ENCODE data around the gene MVD. TPM values are rescaled to one million over a fixed set of nuclear protein-coding genes. Genes with fewer than 3 reads are reported as not detected.

Gene MVD
- total and polyA plus RNA-seq, 2 of the 13 experiments (the other 11 are each of a cell fraction or from before 2014, with no cell fraction given) = 28.1 to 187 TPM

DNA sequence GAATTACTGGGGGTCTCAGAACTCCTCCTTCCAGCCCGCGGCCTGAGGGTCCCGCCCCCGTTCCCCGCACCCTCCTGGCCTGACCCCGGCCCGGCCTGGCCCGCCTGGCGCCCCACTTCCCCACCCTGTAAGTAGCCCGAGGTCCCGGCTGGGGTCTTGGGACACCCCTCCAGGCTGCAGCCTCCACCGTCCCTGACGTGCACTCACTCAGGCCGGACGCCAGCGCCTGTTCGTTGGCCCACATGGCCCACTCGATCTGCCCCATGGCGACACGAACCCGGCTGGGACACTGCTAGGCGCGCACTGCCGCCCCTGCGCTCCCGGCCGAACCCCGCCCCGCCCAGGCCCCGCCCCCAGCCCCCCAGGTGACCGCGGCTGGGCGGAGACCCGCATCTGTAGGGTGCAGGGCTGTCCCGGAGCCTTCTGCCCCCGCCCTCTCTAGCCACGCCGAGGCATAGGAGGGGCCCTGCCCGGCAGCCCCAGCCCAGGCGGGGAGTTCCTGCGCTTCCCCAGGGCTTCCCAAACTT, 12.1 kb downstream of the MVD start, which contains the start of gene CYBA (continued):
- TF ChIP-seq, protein P1, sequence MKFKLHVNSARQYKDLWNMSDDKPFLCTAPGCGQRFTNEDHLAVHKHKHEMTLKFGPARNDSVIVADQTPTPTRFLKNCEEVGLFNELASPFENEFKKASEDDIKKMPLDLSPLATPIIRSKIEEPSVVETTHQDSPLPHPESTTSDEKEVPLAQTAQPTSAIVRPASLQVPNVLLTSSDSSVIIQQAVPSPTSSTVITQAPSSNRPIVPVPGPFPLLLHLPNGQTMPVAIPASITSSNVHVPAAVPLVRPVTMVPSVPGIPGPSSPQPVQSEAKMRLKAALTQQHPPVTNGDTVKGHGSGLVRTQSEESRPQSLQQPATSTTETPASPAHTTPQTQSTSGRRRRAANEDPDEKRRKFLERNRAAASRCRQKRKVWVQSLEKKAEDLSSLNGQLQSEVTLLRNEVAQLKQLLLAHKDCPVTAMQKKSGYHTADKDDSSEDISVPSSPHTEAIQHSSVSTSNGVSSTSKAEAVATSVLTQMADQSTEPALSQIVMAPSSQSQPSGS (CRISPR knock-in tag; IDR thresholded peaks at IDR 0.05) = no peak
- peak; percentile 86 for TF ChIP-seq PHF8 (CRISPR knock-in tag; IDR thresholded peaks at IDR 0.05)
- TF ChIP-seq REXO4 (CRISPR knock-in tag; IDR thresholded peaks at IDR 0.05; ENCODE audit: borderline replicate concordance) = no peak
- 0 out of 2 replicates have a peak, but pooled peaks have one; percentile 49 for TF ChIP-seq ZNF234 (CRISPR knock-in tag; conservative IDR thresholded peaks at IDR 0.05)
- TF ChIP-seq TBL1XR1 (IDR thresholded peaks at IDR 0.05; ENCODE audit: borderline replicate concordance, low read length, partially characterized antibody) = no peak
- TF ChIP-seq ISX (CRISPR knock-in tag; conservative IDR thresholded peaks at IDR 0.05) = peak; percentile 72; the same call in 1 of the 2 replicates
- peak; percentile 61; the same call in 1 of the 2 replicates for TF ChIP-seq ZNF274 (CRISPR knock-in tag; IDR thresholded peaks at IDR 0.05)
- peak; percentile 82; the same call in 1 of the 2 replicates for TF ChIP-seq ATF7-NPFF (CRISPR knock-in tag; IDR thresholded peaks at IDR 0.05; ENCODE audit: low read depth)
- TF ChIP-seq ZC3H13 (CRISPR knock-in tag; IDR thresholded peaks at IDR 0.05) = peak; percentile 42
- no peak for TF ChIP-seq ZFP37 (CRISPR knock-in tag; IDR thresholded peaks at IDR 0.05; ENCODE audit: borderline replicate concordance)
- 0 out of 2 replicates have a peak, but pooled peaks have one; percentile 17 for TF ChIP-seq ZNF768 (CRISPR knock-in tag; IDR thresholded peaks at IDR 0.05)
- peak; percentile 50; the same call in 1 of the 2 replicates for TF ChIP-seq GATA4 (IDR thresholded peaks at IDR 0.05; ENCODE audit: borderline replicate concordance, low read depth)
- 0 out of 2 replicates have a peak, but pooled peaks have one; percentile 41 for TF ChIP-seq KDM3A (CRISPR knock-in tag; IDR thresholded peaks at IDR 0.05; ENCODE audit: low read depth)
- TF ChIP-seq SNAI1 (CRISPR knock-in tag; IDR thresholded peaks at IDR 0.05; ENCODE audit: borderline replicate concordance) = peak; percentile 58; the same call in 1 of the 2 replicates
- TF ChIP-seq, protein P2, sequence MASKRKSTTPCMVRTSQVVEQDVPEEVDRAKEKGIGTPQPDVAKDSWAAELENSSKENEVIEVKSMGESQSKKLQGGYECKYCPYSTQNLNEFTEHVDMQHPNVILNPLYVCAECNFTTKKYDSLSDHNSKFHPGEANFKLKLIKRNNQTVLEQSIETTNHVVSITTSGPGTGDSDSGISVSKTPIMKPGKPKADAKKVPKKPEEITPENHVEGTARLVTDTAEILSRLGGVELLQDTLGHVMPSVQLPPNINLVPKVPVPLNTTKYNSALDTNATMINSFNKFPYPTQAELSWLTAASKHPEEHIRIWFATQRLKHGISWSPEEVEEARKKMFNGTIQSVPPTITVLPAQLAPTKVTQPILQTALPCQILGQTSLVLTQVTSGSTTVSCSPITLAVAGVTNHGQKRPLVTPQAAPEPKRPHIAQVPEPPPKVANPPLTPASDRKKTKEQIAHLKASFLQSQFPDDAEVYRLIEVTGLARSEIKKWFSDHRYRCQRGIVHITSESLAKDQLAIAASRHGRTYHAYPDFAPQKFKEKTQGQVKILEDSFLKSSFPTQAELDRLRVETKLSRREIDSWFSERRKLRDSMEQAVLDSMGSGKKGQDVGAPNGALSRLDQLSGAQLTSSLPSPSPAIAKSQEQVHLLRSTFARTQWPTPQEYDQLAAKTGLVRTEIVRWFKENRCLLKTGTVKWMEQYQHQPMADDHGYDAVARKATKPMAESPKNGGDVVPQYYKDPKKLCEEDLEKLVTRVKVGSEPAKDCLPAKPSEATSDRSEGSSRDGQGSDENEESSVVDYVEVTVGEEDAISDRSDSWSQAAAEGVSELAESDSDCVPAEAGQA (IDR thresholded peaks at IDR 0.05; ENCODE audit: low read depth) = 0 out of 2 replicates have a peak, but pooled peaks have one; percentile 23
- TF ChIP-seq, protein P2 (CRISPR knock-in tag; IDR thresholded peaks at IDR 0.05; ENCODE audit: borderline replicate concordance) = no peak; the same call in 1 of the 2 replicates
- TF ChIP-seq, protein P3, sequence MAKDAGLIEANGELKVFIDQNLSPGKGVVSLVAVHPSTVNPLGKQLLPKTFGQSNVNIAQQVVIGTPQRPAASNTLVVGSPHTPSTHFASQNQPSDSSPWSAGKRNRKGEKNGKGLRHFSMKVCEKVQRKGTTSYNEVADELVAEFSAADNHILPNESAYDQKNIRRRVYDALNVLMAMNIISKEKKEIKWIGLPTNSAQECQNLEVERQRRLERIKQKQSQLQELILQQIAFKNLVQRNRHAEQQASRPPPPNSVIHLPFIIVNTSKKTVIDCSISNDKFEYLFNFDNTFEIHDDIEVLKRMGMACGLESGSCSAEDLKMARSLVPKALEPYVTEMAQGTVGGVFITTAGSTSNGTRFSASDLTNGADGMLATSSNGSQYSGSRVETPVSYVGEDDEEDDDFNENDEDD (CRISPR knock-in tag; IDR thresholded peaks at IDR 0.05; ENCODE audit: borderline replicate concordance) = peak; percentile 33; the same call in 1 of the 2 replicates

Measured in HepG2 (cell line).